Daoy (cell line): ENCODE results near the gene RARRES2. TPM values are rescaled to one million over a fixed set of nuclear protein-coding genes. Genes with fewer than 3 reads are reported as not detected.

Experiments
- DNase-seq: peaks from one replicate; pipeline ENCODE4 v3.0.0-alpha.2; 2015; ENCODE audit warnings: low read depth
- total RNA-seq: library from RNA; depleted of rRNA; stranded (reverse); fragments of >200 nt; shearing (Covaris generic); gene quantifications from 2 replicates; pipeline ENCODE4 v1.2.3, GENCODE V29; 2014

The RARRES2 gene
- total RNA-seq, 1 experiment from 2014 or later: 11.8 TPM

GRCh38 chr7:150338166-150338829 is 3.1 kb downstream of the RARRES2 start:
- no peak for DNase-seq

- no peak for DNase-seq
Observed at GRCh38 chr7:150337659-150338081, 3.8 kb downstream of the RARRES2 start.

GRCh38 chr7:150337179-150337578 is 4.2 kb downstream of the RARRES2 start:
- no peak for DNase-seq

GRCh38 chr7:150336746-150337145 is 4.7 kb downstream of the RARRES2 start:
- no peak for DNase-seq

GRCh38 chr7:150335774-150336112 is 5.7 kb downstream of the RARRES2 start:
- DNase-seq: no peak

GRCh38 chr7:150335108-150335773 is 6.2 kb downstream of the RARRES2 start:
- DNase-seq: no peak

- no peak for DNase-seq
Observed at GRCh38 chr7:150334108-150334507, 7.3 kb downstream of the RARRES2 start.

- no peak for DNase-seq
Observed at GRCh38 chr7:150333659-150334058, 7.8 kb downstream of the RARRES2 start.

GRCh38 chr7:150332852-150333635 is 8.4 kb downstream of the RARRES2 start:
- no peak for DNase-seq

GRCh38 chr7:150330211-150330885 is 11.1 kb downstream of the RARRES2 start:
- DNase-seq: no peak

GRCh38 chr7:150329331-150330120 is 11.9 kb downstream of the RARRES2 start:
- no peak for DNase-seq

GRCh38 chr7:150327308-150327707 is 14.1 kb downstream of the RARRES2 start:
- DNase-seq: no peak

- no peak for DNase-seq
Observed at GRCh38 chr7:150326657-150327268, 14.7 kb downstream of the RARRES2 start.

- DNase-seq: no peak
Observed at GRCh38 chr7:150325901-150326300, 15.5 kb downstream of the RARRES2 start.

GRCh38 chr7:150325110-150325611 is 16.3 kb downstream of the RARRES2 start:
- no peak for DNase-seq

- no peak for DNase-seq
Observed at GRCh38 chr7:150324373-150324961, 17.0 kb downstream of the RARRES2 start.

- DNase-seq: no peak
Observed at GRCh38 chr7:150323682-150324372, 17.6 kb downstream of the RARRES2 start.

- no peak for DNase-seq
Observed at GRCh38 chr7:150322833-150323681, 18.4 kb downstream of the RARRES2 start, which contains the start of the genes ACTR3C and LRRC61. TSS of gene ACTR3C (minus strand) at chr7:150323545. CDS start at chr7:150295296, 28,249 bp downstream. TSS of gene LRRC61 (plus strand) at chr7:150323355. CDS start at chr7:150336862, 13,507 bp downstream.
